SIG-M5 treated with dmso at 0.1 percent for 504 hours (cell line): ENCODE data around the gene KRTAP16-1.

Experiments used
- DNase-seq: peaks from one replicate; lab custom pipeline; 2025; ENCODE audit not compliant: unreplicated experiment; lab: John Stamatoyannopoulos, UW

Gene KRTAP16-1

GRCh38 chr17:41329279-41329948 lies 20.3 kb upstream of the KRTAP16-1 start:
- DNase-seq, result no peak

GRCh38 chr17:41328207-41328606 lies 19.1 kb upstream of the KRTAP16-1 start:
- DNase-seq, result no peak

- no peak for DNase-seq
These were observed 18.5 kb upstream of the KRTAP16-1 start for GRCh38 chr17:41327411-41328120.

GRCh38 chr17:41326173-41327145 lies 17.4 kb upstream of the KRTAP16-1 start:
- no peak for DNase-seq

- no peak for DNase-seq
These were observed 16.5 kb upstream of the KRTAP16-1 start for GRCh38 chr17:41325611-41326010.

- DNase-seq, result no peak
These were observed 16.0 kb upstream of the KRTAP16-1 start for GRCh38 chr17:41325126-41325525.

- no peak for DNase-seq
These were observed 15.3 kb upstream of the KRTAP16-1 start for GRCh38 chr17:41324180-41325075.

- DNase-seq, result no peak
These were observed 14.1 kb upstream of the KRTAP16-1 start for GRCh38 chr17:41322903-41323895.

GRCh38 chr17:41322094-41322902 lies 13.2 kb upstream of the KRTAP16-1 start:
- DNase-seq, result peak; percentile 47

- DNase-seq, result no peak
These were observed 9.1 kb upstream of the KRTAP16-1 start for GRCh38 chr17:41318231-41318630.

- no peak for DNase-seq
These were observed 6.8 kb upstream of the KRTAP16-1 start for GRCh38 chr17:41315814-41316445.

- DNase-seq, result no peak
These were observed 6.2 kb upstream of the KRTAP16-1 start, which contains the start of gene KRTAP17-1 for GRCh38 chr17:41315204-41315794. TSS of gene KRTAP17-1 (minus strand) at chr17:41315710. CDS start at chr17:41315650, 60 bp downstream.

GRCh38 chr17:41311111-41311510 lies 2.0 kb upstream of the KRTAP16-1 start:
- no peak for DNase-seq

- DNase-seq, result no peak
These were observed 725 bp downstream of the KRTAP16-1 start for GRCh38 chr17:41308251-41308917.

- DNase-seq, result no peak
These were observed 1.5 kb downstream of the KRTAP16-1 start for GRCh38 chr17:41307647-41308046.

- DNase-seq, result no peak
These were observed 5.0 kb downstream of the KRTAP16-1 start for GRCh38 chr17:41304091-41304490.

GRCh38 chr17:41302981-41303380 lies 6.1 kb downstream of the KRTAP16-1 start:
- no peak for DNase-seq
